ENCODE measurements around the gene NANOG.

DNA sequence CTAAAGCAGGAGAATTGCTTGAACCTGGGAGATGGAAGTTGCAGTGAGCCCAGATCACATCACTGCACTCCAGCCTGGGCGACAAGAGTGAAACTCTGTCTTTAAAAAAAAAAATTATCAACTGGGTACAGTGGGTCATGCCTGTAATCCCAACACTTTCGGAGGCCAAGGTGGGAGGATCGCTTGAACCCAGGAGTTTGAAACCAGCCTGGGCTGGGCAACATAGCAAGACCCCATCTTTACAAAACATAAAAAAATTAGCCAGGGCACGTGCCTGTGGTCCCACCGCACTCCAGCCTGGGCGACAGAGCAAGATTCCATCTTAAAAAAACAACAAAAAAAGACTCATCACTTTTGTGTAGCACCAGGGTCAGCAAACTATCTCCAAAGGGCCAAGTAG, 7.1 kb upstream of the NANOG start:
- TF ChIP-seq, protein P1, sequence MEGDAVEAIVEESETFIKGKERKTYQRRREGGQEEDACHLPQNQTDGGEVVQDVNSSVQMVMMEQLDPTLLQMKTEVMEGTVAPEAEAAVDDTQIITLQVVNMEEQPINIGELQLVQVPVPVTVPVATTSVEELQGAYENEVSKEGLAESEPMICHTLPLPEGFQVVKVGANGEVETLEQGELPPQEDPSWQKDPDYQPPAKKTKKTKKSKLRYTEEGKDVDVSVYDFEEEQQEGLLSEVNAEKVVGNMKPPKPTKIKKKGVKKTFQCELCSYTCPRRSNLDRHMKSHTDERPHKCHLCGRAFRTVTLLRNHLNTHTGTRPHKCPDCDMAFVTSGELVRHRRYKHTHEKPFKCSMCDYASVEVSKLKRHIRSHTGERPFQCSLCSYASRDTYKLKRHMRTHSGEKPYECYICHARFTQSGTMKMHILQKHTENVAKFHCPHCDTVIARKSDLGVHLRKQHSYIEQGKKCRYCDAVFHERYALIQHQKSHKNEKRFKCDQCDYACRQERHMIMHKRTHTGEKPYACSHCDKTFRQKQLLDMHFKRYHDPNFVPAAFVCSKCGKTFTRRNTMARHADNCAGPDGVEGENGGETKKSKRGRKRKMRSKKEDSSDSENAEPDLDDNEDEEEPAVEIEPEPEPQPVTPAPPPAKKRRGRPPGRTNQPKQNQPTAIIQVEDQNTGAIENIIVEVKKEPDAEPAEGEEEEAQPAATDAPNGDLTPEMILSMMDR (IDR thresholded peaks at IDR 0.05), result no peak
- TF ChIP-seq POLR2A (IDR thresholded peaks at IDR 0.05) (no peak), POLR2AphosphoS5 (IDR thresholded peaks at IDR 0.05) (no peak)

Measured in upper lobe of left lung (tissue), 4 donors.